ENCODE measurements around the gene MMP26.

- TF ChIP-seq EZH2phosphoT487 (IDR thresholded peaks at IDR 0.05; ENCODE audit: insufficient read depth, low read depth) (no peak), EZH2 (IDR thresholded peaks at IDR 0.05; ENCODE audit: insufficient read depth, poor library complexity, severe bottlenecking) (no peak)
Observed at GRCh38 chr11:4671741-4672140, 32.8 kb upstream of the MMP26 start.

Data from GM23248 (cell line).